Measurements from ENCODE around the gene HSD3B2.

DNA sequence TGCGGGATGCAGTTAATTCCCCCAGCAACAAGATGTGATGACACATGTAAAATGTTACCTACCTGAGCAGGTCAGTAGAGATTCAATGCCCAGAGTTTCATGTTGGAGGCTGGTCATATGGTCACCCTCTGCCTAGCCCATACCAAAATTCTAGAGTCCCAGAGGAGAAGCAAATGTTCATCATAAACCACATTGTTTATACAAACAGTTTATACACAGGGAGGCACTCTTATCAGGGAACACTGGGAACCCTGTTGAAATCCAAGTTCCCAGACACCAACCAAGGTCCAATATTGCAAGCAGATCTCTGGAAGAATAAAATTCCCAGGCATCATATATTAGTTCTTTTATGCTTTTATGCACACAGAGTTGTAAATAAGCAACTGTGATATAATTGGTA, 35.8 kb upstream of the HSD3B2 start:
- no peak for TF ChIP-seq CTCF (IDR thresholded peaks at IDR 0.05; ENCODE audit: poor library complexity, severe bottlenecking)
- no peak for TF ChIP-seq EZH2 (IDR thresholded peaks at IDR 0.05; ENCODE audit: borderline replicate concordance, insufficient read depth, low read length, poor library complexity, severe bottlenecking)
